DOHH2 (cell line): ENCODE measurements around the gene TRMT112.

Experiments used
- H3F3A ChIP-seq: fragments of 200-600 bp; sonication (generic), shearing (Covaris generic); 2 replicates; pipeline ENCODE4 v1.6.0; 2016; ENCODE audit warnings: antibody characterized with exemption, mild to moderate bottlenecking; ENCODE audit not compliant: control insufficient read depth, insufficient read depth
- H3K27ac ChIP-seq: fragments of 200-600 bp; sonication (generic); 2 replicates; pipeline ENCODE4 v1.5.1; 2014; ENCODE audit warnings: low read depth, mild to moderate bottlenecking, low read length, moderate library complexity
- H3K27me3 ChIP-seq: fragments of 200-600 bp; sonication (generic); 2 replicates; pipeline ENCODE4 v1.6.1; 2014; ENCODE audit warnings: mild to moderate bottlenecking, low read length, mixed read lengths; ENCODE audit not compliant: control insufficient read depth
- H3K36me3 ChIP-seq: fragments of 200-600 bp; sonication (generic); 2 replicates; pipeline ENCODE4 v1.6.1; 2014; ENCODE audit warnings: mild to moderate bottlenecking, low read length, moderate library complexity, mixed read lengths; ENCODE audit not compliant: control insufficient read depth
- H3K4me1 ChIP-seq: fragments of 200-600 bp; sonication (generic); 2 replicates; pipeline ENCODE4 v1.6.1; 2014; ENCODE audit warnings: mild to moderate bottlenecking, low read length, mixed read lengths; ENCODE audit not compliant: control insufficient read depth
- H3K4me2 ChIP-seq: fragments of 200-600 bp; sonication (generic); 2 replicates; pipeline ENCODE4 v1.6.0; 2014; ENCODE audit warnings: mild to moderate bottlenecking, low read length, moderate library complexity
- H3K4me3 ChIP-seq: fragments of 200-600 bp; sonication (generic); 2 replicates; pipeline ENCODE4 v1.5.1; 2014; ENCODE audit warnings: mild to moderate bottlenecking, low read length, mixed read lengths
- H3K79me2 ChIP-seq: fragments of 200-600 bp; sonication (generic); 2 replicates; pipeline ENCODE4 v1.6.1; 2014; ENCODE audit warnings: mild to moderate bottlenecking, low read length, mixed read lengths; ENCODE audit not compliant: control insufficient read depth
- H3K9me2 ChIP-seq: fragments of 200-600 bp; sonication (generic); replicated peaks from 2 replicates; pipeline ENCODE4 v1.6.1; 2014; ENCODE audit warnings: mild to moderate bottlenecking, low read length, mixed read lengths; ENCODE audit not compliant: control insufficient read depth
- H3K9me3 ChIP-seq: fragments of 200-600 bp; sonication (generic); 2 replicates; pipeline ENCODE4 v1.6.1; 2014; ENCODE audit warnings: antibody characterized with exemption, low read length, mixed read lengths; ENCODE audit not compliant: control insufficient read depth, insufficient read depth
- H4K20me1 ChIP-seq: fragments of 200-600 bp; sonication (generic); 2 replicates; pipeline ENCODE4 v1.6.0; 2014; ENCODE audit warnings: low read depth, mild to moderate bottlenecking, antibody characterized with exemption, low read length, moderate library complexity; ENCODE audit not compliant: control insufficient read depth, insufficient read depth
- EZH2phosphoT487 ChIP-seq: fragments of 200-600 bp; sonication (generic); IDR thresholded peaks from 2 replicates; pipeline ENCODE4 v1.6.1; 2017; ENCODE audit warnings: borderline replicate concordance, mild to moderate bottlenecking, antibody characterized with exemption, low read length, moderate library complexity, mixed read lengths
- TF ChIP-seq, protein P1 (sequence below): fragments of 200-600 bp; sonication (generic); IDR thresholded peaks from one replicate; pipeline ENCODE4 v1.5.1; 2014; ENCODE audit warnings: antibody characterized with exemption, mild to moderate bottlenecking, low read depth, low read length; ENCODE audit not compliant: poor library complexity, severe bottlenecking

The TRMT112 gene

DNA sequence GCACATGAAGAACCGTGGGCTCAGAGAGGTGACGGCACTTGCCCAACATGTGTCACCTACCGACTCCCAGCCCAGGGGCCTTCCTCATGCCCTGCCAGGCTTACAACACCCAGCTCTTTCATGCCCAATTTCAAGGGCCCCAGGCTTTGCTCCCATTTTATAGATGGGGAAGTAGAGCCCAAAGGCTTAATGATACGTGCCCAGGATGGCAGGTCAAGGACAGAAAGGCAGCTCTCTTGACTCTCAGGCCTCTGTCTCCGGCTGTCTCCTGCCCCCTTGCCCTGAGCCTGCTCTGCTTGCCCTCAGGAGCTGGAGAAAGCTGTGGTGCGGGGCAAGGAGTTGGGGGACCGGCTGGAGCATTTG, 31.6 kb upstream of the TRMT112 start:
- no peaks in the 10 kb centered on the region for H3K9me2 ChIP-seq
- H3K27ac ChIP-seq: no peak overlapping the region
- H4K20me1 ChIP-seq: no peaks in the 10 kb centered on the region
- H3K36me3 ChIP-seq: peaks cover 9% of the 10 kb centered on the region
- H3K4me2 ChIP-seq: no peak overlapping the region
- no peaks in the 10 kb centered on the region for H3K9me3 ChIP-seq
- H3K27me3 ChIP-seq: no peaks in the 10 kb centered on the region
- no peaks in the 10 kb centered on the region for H3F3A ChIP-seq
- H3K4me3 ChIP-seq: no peak overlapping the region
- no peak for TF ChIP-seq EZH2phosphoT487
- TF ChIP-seq, protein P1, sequence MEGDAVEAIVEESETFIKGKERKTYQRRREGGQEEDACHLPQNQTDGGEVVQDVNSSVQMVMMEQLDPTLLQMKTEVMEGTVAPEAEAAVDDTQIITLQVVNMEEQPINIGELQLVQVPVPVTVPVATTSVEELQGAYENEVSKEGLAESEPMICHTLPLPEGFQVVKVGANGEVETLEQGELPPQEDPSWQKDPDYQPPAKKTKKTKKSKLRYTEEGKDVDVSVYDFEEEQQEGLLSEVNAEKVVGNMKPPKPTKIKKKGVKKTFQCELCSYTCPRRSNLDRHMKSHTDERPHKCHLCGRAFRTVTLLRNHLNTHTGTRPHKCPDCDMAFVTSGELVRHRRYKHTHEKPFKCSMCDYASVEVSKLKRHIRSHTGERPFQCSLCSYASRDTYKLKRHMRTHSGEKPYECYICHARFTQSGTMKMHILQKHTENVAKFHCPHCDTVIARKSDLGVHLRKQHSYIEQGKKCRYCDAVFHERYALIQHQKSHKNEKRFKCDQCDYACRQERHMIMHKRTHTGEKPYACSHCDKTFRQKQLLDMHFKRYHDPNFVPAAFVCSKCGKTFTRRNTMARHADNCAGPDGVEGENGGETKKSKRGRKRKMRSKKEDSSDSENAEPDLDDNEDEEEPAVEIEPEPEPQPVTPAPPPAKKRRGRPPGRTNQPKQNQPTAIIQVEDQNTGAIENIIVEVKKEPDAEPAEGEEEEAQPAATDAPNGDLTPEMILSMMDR: no peak
- H3K4me1 ChIP-seq: no peaks in the 10 kb centered on the region
- no peaks in the 10 kb centered on the region for H3K79me2 ChIP-seq

DNA sequence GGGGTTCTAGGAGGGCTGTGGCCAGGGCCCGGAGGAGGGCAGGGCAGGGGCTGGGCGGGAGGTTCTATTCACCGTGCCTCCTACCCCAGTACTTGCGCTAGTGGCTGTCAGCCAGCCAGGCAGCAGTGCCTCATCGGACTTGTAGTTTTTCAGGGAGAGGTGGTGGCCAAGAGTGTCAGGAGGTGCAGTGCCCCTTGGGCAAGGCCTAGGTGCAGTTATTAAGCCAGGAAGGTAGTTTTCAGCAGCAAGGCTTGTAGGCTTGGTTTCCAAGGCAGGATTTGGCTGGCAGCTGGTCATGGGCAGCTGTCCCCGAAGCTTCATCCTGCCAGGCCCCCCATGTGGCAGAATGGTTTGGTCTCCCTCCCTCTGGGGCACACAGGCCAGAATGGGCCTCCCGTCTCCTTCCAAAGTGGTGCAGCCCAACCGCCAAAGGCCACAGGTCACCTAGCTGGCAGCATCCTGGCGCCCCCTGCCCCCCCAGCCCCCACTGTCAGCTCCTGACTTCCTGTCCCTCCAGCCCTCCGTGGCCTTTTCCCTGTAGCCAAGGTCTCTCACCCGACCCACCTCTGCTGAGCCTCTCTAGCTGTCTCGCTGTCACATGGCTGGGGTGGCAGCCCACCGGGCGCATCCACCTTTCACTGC, 31.1 kb upstream of the TRMT112 start:
- H3K36me3 ChIP-seq: peaks cover 14% of the 10 kb centered on the region
- no peak overlapping the region for H3K4me2 ChIP-seq
- H3K4me3 ChIP-seq: no peak overlapping the region
- no peaks in the 10 kb centered on the region for H4K20me1 ChIP-seq
- H3K27me3 ChIP-seq: no peaks in the 10 kb centered on the region
- no peaks in the 10 kb centered on the region for H3K79me2 ChIP-seq
- H3K9me3 ChIP-seq: no peaks in the 10 kb centered on the region
- H3K9me2 ChIP-seq: no peaks in the 10 kb centered on the region
- H3K4me1 ChIP-seq: no peaks in the 10 kb centered on the region
- H3F3A ChIP-seq: no peaks in the 10 kb centered on the region
- H3K27ac ChIP-seq: no peak overlapping the region
- no peak for TF ChIP-seq EZH2phosphoT487
- TF ChIP-seq, protein P1: no peak

DNA sequence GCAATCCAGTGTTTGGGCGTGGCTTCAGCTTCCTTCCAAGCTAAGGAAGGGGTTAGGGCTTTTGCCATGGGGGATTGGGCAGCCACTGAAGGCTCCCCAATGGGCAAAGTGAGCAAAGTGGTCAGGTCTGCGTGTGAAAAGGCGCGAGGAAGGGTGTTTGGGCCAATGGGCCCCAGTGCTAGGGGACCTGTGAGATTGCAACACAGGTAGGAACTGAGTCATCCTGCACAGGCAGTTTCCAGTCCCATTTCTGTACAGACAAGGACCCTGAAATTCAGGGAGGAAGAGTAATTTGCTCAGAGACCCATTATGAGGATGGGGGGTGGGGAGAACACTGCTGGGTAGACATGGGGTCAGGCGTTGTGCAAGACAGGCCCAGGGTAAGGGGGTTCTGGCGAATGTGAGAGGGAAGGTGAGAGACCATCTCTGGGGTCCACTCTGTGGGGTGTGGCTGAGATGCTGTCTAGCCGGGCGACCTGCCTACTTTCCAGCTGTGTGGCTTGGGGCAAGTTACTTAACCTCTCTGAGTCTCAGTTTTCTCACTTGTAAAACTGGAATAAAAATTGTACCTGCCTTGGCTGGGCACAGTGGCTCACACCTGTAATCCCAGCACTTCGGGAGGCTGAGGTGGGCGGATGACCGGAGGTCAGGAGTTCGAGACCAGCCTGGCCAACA, 30.0 kb upstream of the TRMT112 start:
- Histone ChIP-seq H3F3A (no peaks in the 10 kb centered on the region), H3K27me3 (no peaks in the 10 kb centered on the region), H3K79me2 (no peaks in the 10 kb centered on the region), H3K9me3 (no peaks in the 10 kb centered on the region), H3K4me3 (no peak overlapping the region), H3K27ac (no peak overlapping the region), H3K4me2 (no peak overlapping the region), H3K36me3 (peaks cover 18% of the 10 kb centered on the region), H4K20me1 (no peaks in the 10 kb centered on the region), H3K4me1 (peaks cover 4% of the 10 kb centered on the region), H3K9me2 (no peaks in the 10 kb centered on the region)
- no peak for TF ChIP-seq EZH2phosphoT487
- TF ChIP-seq, protein P1: no peak
